OCI-LY7 (cell line): ENCODE results near the gene FHDC1. TPM values are rescaled to one million over a fixed set of nuclear protein-coding genes. Genes with fewer than 3 reads are reported as not detected.

ENCODE experiments used
- BruUV-seq: library from RNA; stranded (reverse); fragments of 400-500 nt; replicated peaks from 2 replicates; lab custom pipeline; 2021; lab: Mats Ljungman, UMichigan
- CTCF ChIA-PET: fragments of 300-600 bp; sonication (Branson Sonifier 250); formaldehyde crosslinking; loops from one replicate; lab custom pipeline; 2022; ENCODE audit warnings: antibody characterized with exemption; ENCODE audit not compliant: unreplicated experiment; lab: Charles Lee
- POLR2A ChIA-PET: fragments of 300-600 bp; sonication (Branson Sonifier 250); formaldehyde crosslinking; loops from one replicate; lab custom pipeline; 2022; ENCODE audit warnings: antibody characterized with exemption; lab: Charles Lee
- DNase-seq: peaks from one replicate; pipeline ENCODE4 v3.0.0-alpha.2; 2015; ENCODE audit warnings: low spot score
- H2AFZ ChIP-seq: fragments of 200-600 bp; sonication (generic), shearing (Covaris generic); 2 replicates; pipeline ENCODE4 v1.6.1; 2014; ENCODE audit warnings: mild to moderate bottlenecking, antibody characterized with exemption, low read length, moderate library complexity
- H3K27ac ChIP-seq: fragments of 200-600 bp; sonication (generic); 2 replicates; pipeline ENCODE4 v1.5.1; 2014; ENCODE audit warnings: mixed run types, low read depth, mild to moderate bottlenecking, moderate library complexity, low read length, inconsistent platforms; ENCODE audit not compliant: poor library complexity, severe bottlenecking
- H3K36me3 ChIP-seq: fragments of 200-600 bp; sonication (generic); 2 replicates; pipeline ENCODE4 v1.6.1; 2014; ENCODE audit warnings: mild to moderate bottlenecking, antibody characterized with exemption, low read length, moderate library complexity, mixed read lengths; ENCODE audit not compliant: insufficient read depth
- H3K4me1 ChIP-seq: fragments of 200-600 bp; sonication (generic); 2 replicates; pipeline ENCODE4 v1.5.1; 2014; ENCODE audit warnings: mild to moderate bottlenecking, low read length; ENCODE audit not compliant: insufficient read depth, poor library complexity, severe bottlenecking
- H3K4me2 ChIP-seq: fragments of 200-600 bp; sonication (generic); 2 replicates; pipeline ENCODE4 v1.6.1; 2014; ENCODE audit warnings: mild to moderate bottlenecking, low read length
- H3K4me3 ChIP-seq: fragments of 200-600 bp; sonication (generic); 2 replicates; pipeline ENCODE4 v1.5.1; 2014; ENCODE audit warnings: mild to moderate bottlenecking, low read depth, low read length; ENCODE audit not compliant: poor library complexity, severe bottlenecking
- H3K79me2 ChIP-seq: fragments of 200-600 bp; sonication (generic); 2 replicates; pipeline ENCODE4 v1.6.1; 2016; ENCODE audit warnings: low read depth, mild to moderate bottlenecking, low read length, moderate library complexity, mixed read lengths; ENCODE audit not compliant: insufficient read depth
- H3K9me2 ChIP-seq: fragments of 200-600 bp; sonication (generic); 2 replicates; pipeline ENCODE4 v1.6.1; 2016; ENCODE audit warnings: mild to moderate bottlenecking, low read length, mixed read lengths; ENCODE audit not compliant: insufficient read depth
- H3K9me3 ChIP-seq: fragments of 200-600 bp; sonication (generic); 2 replicates; pipeline ENCODE4 v1.6.1; 2014; ENCODE audit warnings: mild to moderate bottlenecking, mixed run types, low read length, mixed read lengths
- H4K20me1 ChIP-seq: fragments of 200-600 bp; sonication (generic); 2 replicates; pipeline ENCODE4 v1.6.1; 2014; ENCODE audit warnings: mild to moderate bottlenecking, antibody characterized with exemption, low read length, moderate library complexity, mixed read lengths; ENCODE audit not compliant: insufficient read depth
- EZH2phosphoT487 ChIP-seq: fragments of 200-600 bp; sonication (generic); IDR thresholded peaks from 2 replicates; pipeline ENCODE4 v1.6.1; 2018; ENCODE audit warnings: low read depth, borderline replicate concordance, mild to moderate bottlenecking, mixed run types, antibody characterized with exemption, low read length, moderate library complexity, mixed read lengths
- intact Hi-C: fragments of 100-400 bp; cut with micrococcal nuclease; formaldehyde crosslinking; loops from one replicate; pipeline ENCODE4 v1.10.0; 2022; ENCODE audit not compliant: unreplicated experiment
- total RNA-seq, 2 experiments: library from RNA; depleted of rRNA in 1 of 2; stranded (reverse); fragments of >200 nt in 1 of 2; shearing (Covaris generic) in 1 of 2; gene quantifications; 2 replicates each; pipeline ENCODE4 v1.2.3, GENCODE V29; 2014 to 2022
- TF ChIP-seq, protein P1 (sequence below): fragments of 200-600 bp; sonication (generic); conservative IDR thresholded peaks from 2 replicates; pipeline ENCODE4 v1.5.1; 2014; ENCODE audit warnings: mild to moderate bottlenecking, antibody characterized with exemption, low read length, moderate library complexity, mixed read lengths

Gene FHDC1
- total RNA-seq, 2 experiments from 2014 or later: 0.04 to 0.13 TPM

DNA sequence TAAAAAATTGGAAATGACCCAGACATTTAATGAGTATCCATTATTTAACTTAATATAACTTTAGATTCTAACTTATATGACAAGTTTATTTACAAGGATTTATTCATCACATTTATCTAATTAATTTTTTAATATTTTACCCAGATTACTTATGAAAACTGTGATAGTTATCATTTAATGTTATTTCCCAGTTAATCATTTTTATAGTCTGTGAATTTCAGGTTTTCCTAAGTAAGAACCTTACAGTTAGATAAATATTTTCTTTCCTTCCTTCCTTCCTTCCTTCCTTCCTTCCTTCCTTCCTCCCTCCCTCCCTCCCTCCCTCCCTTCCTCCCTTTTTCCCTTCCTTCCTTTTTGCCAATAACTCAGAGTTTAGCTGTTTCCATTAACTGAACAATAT lies 14.8 kb upstream of the FHDC1 start:
- H3K9me3 ChIP-seq: peaks cover 17% of the 10 kb centered on the region
- intact Hi-C loops: no loop called here
- H3K4me2 ChIP-seq: no peak overlapping the region
- no peak overlapping the region for H3K4me3 ChIP-seq
- H3K4me1 ChIP-seq: no peaks in the 10 kb centered on the region
- no TSS peak for BruUV-seq
- no peaks in the 10 kb centered on the region for H3K79me2 ChIP-seq
- no peaks in the 10 kb centered on the region for H3K36me3 ChIP-seq
- ChIA-PET CTCF (no interaction called here), POLR2A (interaction anchor here (0.6 to 0.7 kb wide), 4 partner anchors 23 to 974 kb away, joined by 3 to 4 read pairs (median 3); no protein-coding TSS in a partner anchor)
- no peaks in the 10 kb centered on the region for H4K20me1 ChIP-seq
- H2AFZ ChIP-seq: no peak overlapping the region
- TF ChIP-seq, protein P1, sequence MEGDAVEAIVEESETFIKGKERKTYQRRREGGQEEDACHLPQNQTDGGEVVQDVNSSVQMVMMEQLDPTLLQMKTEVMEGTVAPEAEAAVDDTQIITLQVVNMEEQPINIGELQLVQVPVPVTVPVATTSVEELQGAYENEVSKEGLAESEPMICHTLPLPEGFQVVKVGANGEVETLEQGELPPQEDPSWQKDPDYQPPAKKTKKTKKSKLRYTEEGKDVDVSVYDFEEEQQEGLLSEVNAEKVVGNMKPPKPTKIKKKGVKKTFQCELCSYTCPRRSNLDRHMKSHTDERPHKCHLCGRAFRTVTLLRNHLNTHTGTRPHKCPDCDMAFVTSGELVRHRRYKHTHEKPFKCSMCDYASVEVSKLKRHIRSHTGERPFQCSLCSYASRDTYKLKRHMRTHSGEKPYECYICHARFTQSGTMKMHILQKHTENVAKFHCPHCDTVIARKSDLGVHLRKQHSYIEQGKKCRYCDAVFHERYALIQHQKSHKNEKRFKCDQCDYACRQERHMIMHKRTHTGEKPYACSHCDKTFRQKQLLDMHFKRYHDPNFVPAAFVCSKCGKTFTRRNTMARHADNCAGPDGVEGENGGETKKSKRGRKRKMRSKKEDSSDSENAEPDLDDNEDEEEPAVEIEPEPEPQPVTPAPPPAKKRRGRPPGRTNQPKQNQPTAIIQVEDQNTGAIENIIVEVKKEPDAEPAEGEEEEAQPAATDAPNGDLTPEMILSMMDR: no peak
- no peak for TF ChIP-seq EZH2phosphoT487
- no peaks in the 10 kb centered on the region; the same call in 1 of the 2 replicates for H3K9me2 ChIP-seq
- DNase-seq: no peak
- H3K27ac ChIP-seq: no peak overlapping the region

DNA sequence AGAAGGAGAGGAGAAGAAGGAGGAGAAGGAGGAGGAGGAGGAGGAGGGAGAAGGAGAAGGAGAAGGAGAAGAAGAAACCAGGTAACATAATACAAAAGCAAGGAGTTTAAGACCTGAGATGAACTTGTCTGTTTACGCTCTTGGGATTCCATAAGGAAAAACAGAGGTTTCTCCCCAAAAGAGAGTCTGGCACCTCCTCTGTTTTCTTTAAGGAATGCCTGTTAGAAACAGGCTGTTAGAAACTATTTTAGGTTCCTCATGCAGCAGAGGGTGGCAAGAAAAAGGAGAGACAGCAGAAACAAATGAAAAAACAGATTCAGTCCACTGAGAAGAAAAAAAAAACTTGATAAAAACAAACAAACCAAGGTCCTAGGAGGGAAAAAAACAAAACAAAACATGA lies 10.3 kb upstream of the FHDC1 start:
- H3K9me2 ChIP-seq: no peaks in the 10 kb centered on the region

DNA sequence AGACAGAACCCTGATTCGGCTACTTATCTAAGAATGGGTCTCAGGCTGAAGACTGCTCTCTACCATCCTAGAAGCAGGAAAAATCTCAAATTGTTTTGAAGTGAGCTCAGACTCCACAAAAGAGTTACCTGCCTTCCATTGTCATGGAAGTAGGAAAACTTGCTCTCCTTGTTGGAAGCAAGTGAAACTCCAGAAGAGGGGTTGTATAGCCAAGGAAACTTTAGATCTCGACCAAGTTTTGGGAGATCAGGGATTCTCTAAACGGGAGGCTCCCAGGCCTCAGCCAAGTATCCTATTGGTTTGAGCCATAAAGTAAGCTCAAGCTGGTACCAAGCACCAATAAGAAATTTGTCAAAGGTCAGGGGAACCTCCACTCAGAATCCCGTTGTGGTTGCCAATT lies 9.2 kb upstream of the FHDC1 start:
- H3K9me3 ChIP-seq: no peaks in the 10 kb centered on the region
- no peaks in the 10 kb centered on the region for H3K9me2 ChIP-seq
- TF ChIP-seq, protein P1: no peak
- no peak for TF ChIP-seq EZH2phosphoT487
- no peaks in the 10 kb centered on the region for H3K79me2 ChIP-seq
- H2AFZ ChIP-seq: no peak overlapping the region
- no peaks in the 10 kb centered on the region for H4K20me1 ChIP-seq
- ChIA-PET CTCF (no interaction called here), POLR2A (interaction anchor here (0.6 to 1.1 kb wide), 6 partner anchors 9 to 1083 kb away, joined by 3 to 5 read pairs (median 4); no protein-coding TSS in a partner anchor)
- BruUV-seq: no TSS peak
- no peak overlapping the region for H3K4me3 ChIP-seq
- no peaks in the 10 kb centered on the region for H3K4me1 ChIP-seq
- intact Hi-C loops: no loop called here
- no peaks in the 10 kb centered on the region for H3K36me3 ChIP-seq
- DNase-seq: no peak
- H3K27ac ChIP-seq: no peak overlapping the region
- H3K4me2 ChIP-seq: no peak overlapping the region

More for the DNA sequence above, 10.3 kb upstream of the FHDC1 start:
- Histone ChIP-seq H3K27ac (no peak overlapping the region), H4K20me1 (no peaks in the 10 kb centered on the region), H3K9me3 (peaks cover 1% of the 10 kb centered on the region; the same call in 1 of the 2 replicates), H3K36me3 (no peaks in the 10 kb centered on the region), H3K4me1 (no peaks in the 10 kb centered on the region), H2AFZ (no peak overlapping the region), H3K4me3 (no peak overlapping the region), H3K4me2 (no peak overlapping the region), H3K79me2 (no peaks in the 10 kb centered on the region)
- POLR2A ChIA-PET: interaction anchor here (0.7 kb wide), 1 partner anchor 58 kb away, joined by 4 read pairs; no protein-coding TSS in a partner anchor
- intact Hi-C loops: no loop called here
- CTCF ChIA-PET: no interaction called here
- BruUV-seq: no TSS peak
- TF ChIP-seq EZH2phosphoT487: no peak
- TF ChIP-seq, protein P1: no peak
- DNase-seq: no peak
